ENCODE results near the gene CD160.
"Not testable (repeated sequence)": the region's sequence is repeated elsewhere in the genome, so short reads cannot be mapped to it uniquely, and the experiment has no call there.

Gene CD160

DNA sequence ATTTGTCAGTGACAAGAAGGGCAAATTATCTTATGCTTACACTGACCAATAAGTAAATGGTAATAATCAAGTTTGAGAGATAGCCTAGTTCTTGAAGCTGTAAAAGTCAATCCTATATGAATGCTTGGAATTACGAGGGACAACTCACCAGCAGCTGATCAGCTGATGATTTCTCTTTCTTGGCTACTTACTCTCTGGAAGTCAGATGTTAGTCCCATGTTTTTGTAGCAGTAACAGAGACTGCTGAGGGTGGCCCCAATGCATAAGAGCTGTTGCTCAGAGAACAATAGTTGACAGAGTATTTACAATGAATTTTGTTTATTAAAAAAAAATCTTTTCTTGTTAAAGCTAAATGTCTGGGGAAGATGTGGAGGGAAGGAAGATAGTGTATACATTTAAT, 39.3 kb downstream of the CD160 start:
- DNase-seq (ENCODE audit: low read depth, low spot score) = no peak

DNA sequence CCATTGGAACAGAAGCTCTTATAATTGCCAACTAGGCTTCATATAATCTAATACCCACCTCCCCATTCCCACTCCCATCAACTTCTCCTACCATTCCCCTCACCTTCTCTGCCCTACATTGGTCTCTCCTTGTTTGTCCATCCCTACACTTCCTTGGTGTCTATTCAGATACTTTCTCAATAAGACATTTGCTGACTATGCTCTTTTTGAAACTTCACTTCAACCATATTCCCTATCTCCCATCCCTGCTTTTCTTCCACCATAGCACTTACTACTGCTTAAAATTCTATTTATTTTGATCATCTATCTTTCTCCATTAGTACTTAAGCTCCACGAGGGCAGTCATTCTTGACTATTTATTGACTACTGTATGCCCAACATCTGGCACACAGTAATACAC, 40.4 kb downstream of the CD160 start:
- no peak for DNase-seq (ENCODE audit: low read depth, low spot score)

DNA sequence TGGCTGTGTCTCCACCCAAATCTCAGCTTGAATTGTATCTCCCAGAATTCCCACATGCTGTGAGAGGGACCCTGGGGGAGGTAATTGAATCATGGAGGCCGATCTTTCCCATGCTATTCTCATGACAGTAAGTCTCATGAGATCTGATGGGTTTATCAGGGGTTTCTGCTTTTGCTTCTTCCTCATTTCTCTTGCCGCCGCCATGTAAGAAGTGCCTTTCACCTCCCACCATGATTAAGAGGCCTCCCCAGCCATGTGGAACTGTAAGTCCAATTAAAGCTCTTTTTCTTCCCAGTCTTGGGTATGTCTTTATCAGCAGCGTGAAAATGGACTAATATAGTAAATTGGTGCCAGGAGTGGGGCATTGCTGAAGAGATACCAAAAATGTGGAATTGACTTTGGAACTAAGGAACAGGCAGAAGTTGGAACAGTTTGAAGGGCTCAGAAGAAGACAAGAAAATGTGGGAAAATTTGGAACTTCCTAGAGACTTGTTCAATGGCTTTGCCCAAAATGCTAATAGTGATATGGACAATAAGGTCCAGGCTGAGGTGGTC, 41.2 kb downstream of the CD160 start:
- not testable (repeated sequence) for DNase-seq (ENCODE audit: low read depth, low spot score)

DNA sequence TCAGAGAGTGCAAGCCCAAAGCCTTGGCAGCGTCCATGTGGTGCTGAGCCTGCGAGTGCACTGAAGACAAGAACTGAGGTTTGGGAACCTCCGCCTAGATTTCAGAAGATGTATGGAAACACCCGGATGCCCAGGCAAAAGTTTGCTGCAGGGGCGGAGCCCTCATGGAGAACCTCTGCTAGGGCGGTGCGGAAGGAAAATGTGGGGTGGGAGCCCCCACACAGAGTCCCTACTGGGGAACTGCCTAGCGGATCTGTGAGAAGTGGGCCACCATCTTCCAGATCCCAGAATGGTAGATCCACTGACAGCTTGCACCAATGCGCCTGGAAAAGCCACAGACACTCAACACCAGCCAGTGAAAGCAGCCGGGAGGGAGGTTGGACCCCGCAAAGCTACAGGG, 42.2 kb downstream of the CD160 start:
- DNase-seq (ENCODE audit: low read depth, low spot score) = not testable (repeated sequence)

DNA sequence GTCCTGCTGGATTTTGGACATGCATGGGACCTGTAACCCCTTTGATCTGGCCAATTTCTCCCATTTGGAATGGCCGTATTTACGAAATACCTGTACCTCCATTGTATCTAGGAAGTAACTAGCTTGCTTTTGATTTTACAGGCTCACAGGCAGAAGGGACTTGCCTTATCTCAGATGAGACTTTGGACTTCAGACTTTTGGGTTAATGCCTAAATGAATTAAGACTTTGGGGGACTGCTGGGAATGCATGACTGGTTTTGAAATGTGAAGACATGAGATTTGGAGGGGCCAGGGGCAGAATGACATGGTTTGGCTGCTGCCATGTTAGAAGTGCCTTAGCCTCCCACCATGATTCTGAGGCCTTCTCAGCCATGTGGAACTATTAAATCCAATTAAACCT, 42.7 kb downstream of the CD160 start:
- not testable (repeated sequence) for DNase-seq (ENCODE audit: low read depth, low spot score)

DNA sequence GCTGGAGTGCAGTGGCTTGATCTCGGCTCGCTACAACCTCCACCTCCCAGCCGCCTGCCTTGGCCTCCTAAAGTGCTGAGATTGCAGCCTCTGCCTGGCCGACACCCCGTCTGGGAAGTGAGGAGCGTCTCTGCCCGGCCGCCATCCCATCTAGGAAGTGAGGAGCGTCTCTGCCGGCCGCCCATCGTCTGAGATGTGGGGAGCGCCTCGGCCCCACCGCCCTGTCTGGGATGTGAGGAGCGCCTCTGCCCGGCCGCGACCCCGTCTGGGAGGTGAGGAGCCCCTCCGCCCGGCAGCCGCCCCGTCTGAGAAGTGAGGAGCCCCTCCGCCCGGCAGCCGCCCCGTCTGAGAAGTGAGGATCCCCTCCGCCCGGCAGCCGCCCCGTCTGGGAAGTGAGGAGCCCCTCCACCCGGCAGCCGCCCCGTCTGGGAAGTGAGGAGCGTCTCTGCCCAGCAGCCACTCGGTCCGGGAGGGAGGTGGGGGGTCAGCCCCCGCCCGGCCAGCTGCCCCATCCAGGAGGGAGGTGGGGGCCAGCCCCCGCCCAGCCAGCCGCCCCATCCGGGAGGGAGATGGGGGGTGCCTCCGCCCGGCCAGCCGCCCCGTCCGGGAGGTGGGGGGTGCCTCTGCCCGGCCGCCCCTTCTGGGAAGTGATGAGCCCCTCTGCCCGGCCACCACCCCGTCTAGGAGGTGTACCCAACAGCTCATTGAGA, 45.1 kb downstream of the CD160 start:
- not testable (repeated sequence) for DNase-seq (ENCODE audit: low read depth, low spot score)

DNA sequence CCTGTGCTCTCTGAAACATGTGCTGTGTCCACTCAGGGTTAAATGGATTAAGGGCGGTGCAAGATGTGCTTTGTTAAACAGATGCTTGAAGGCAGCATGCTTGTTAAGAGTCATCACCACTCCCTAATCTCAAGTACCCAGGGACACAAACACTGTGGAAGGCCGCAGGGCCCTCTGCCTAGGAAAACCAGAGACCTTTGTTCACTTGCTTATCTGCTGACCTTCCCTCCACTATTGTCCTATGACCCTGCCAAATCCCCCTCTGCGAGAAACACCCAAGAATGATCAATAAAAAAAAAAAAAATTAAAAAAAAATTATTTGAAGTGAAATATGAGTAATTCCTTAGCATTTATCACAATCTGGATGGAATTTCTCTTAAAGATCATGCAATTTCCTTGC, 45.8 kb downstream of the CD160 start:
- not testable (repeated sequence) for DNase-seq (ENCODE audit: low read depth, low spot score)

DNA sequence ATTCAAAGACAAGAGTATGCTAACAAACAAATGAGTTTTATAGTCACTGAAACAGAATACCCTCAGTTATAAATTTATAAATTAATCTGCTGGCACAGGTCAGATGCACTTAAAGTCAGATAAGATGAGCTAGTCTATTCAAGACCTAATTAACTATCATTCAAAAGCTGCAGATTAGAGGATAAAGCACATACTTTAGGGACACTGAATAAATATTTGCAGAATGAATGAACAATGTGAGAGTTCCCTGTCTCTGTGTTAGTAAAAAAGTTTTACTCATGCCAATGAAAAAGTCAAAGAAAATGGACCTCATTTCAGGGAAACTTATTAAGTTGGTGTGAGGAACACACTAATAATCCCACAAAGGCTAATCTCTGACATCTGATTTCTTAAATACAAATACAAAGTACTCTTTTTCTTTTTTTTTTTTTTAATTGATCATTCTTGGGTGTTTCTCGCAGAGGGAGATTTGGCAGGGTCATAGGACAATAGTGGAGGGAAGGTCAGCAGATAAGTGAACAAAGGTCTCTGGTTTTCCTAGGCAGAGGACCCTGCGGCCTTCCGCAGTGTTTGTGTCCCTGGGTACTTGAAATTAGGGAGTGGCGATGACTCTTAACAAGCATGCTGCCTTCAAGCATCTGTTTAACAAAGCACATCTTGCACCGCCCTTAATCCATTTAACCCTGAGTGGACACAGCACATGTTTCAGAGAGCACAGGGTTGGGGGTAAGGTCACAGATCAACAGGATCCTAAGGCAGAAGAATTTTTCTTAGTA, 46.5 kb downstream of the CD160 start:
- DNase-seq (ENCODE audit: low read depth, low spot score) = not testable (repeated sequence)

DNA sequence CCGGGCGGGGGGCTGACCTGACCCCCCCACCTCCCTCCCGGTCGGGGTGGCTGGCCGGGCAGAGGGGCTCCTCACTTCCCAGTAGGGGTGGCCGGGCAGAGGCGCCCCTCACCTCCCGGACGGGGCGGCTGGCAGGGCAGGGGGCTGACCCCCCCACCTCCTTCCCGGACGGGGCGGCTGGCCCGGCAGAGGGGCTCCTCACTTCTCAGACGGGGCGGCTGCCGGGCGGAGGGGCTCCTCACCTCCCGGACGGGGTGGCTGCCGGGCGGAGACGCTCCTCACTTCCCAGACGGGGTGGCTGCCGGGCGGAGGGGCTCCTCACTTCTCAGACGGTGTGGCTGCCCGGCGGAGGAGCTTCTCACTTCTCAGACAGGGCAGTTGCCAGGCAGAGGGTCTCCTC, 47.6 kb downstream of the CD160 start:
- DNase-seq (ENCODE audit: low read depth, low spot score) = not testable (repeated sequence)

DNA sequence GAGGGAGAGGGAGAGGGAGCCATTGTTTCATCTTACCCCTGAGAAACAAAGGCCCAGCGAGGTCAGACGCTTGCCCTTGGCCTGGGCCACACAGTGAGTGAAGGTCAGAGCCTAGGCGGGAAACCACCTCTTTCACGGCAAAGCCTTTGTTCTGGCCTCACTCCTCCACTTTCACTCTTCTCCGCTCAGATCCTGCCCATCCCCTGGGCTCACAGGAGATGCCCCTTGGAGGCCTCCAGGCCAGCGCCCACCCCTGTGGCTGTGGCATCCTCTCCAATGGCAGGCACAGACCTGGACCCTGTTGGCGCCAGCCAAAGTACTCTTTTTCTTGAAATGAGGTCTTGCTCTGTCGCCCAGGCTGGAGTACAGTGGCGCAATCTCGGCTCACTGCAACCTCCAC, 48.7 kb downstream of the CD160 start:
- not testable (repeated sequence) for DNase-seq (ENCODE audit: low read depth, low spot score)

DNA sequence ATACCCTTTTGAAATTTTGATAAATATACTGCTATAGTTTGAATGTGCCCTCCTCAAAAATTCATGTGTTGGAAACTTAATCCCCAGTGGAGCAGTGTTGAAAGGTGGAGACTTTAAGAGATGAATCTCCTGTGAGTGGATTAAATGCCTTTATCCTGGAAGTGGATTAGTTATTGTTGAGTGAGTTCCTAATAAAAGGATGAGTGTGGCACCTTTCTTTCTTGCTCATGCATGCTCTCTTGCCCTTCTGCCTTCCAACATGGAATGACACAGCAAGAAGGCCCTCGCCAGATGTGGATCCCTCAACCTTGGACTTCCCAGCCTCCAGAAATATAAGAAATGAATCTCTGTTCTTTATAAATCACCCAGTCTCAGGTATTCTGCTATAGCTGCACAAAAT, 51.8 kb downstream of the CD160 start:
- DNase-seq (ENCODE audit: low read depth, low spot score) = no peak

DNA sequence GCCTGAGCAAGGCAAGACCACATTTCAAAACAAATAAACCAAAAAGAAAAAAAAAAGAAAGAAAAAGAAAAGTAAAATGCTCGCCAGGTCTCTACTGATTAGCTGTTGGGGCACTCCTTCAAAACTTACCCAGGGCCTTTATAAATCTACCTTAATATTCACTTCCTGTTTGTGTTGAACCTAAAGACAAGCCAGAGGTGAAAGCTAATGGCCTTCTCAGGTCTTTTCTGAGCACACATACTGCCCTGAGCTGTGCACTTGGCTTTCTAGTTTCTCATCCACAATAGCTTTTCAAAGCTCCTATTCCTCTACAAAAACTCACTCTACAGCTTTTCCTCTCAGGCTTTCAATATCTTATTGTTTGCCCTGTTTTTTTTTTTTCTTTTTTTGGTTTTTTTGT, 54.1 kb downstream of the CD160 start:
- DNase-seq (ENCODE audit: low read depth, low spot score) = no peak

DNA sequence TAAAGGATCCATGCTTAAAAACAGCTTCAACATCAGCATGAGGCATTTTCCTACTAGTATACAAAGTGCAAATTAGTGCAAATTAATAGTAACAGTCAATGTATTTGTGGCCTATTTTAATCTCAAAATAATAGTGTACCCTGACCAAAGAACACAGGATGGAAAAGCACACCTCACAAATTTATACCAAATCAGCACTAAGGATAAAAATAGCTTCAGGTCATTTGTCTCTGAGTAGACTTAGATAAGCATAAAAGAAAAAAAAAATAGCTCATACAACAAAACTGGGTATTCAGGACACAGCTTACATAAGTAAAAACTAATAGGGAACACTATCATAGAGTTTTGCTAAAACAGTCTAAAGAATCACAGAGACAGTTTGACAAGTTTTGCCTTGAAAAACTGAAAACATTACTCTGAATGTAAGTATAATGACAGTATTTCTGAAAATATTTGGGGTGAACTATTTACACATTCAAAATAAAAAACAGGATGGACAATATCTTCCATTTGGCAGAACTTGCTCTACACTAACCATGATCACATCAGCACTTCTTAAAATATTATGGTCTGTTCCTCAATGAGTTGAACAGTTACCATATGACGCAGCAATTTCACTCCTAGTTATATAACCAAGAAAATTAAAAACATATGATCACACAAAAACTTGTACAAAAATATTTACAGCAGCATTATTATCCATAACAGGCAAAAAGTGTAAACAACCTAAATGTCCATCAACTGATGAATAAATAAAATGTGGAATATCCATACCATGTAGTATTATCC, 58.3 kb downstream of the CD160 start:
- DNase-seq (ENCODE audit: low read depth, low spot score) = no peak

DNA sequence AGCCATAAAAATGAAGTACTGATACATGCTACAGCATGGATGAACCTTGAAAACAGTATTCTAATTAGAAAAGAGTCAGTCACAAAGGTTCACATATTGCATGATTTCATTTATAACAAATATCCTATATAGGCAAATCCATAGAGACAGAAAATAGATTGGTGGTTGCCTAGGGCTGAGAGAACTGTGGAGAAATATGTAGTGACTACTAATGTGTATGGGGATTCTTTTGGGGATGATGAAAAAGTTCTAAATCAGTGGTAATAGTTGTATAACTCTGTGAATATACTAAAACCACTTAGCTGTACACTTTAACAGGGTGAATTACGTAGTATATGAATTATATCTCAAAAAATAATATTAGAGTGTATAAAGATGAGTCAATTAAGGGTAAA, 58.8 kb downstream of the CD160 start:
- DNase-seq (ENCODE audit: low read depth, low spot score) = no peak

DNA sequence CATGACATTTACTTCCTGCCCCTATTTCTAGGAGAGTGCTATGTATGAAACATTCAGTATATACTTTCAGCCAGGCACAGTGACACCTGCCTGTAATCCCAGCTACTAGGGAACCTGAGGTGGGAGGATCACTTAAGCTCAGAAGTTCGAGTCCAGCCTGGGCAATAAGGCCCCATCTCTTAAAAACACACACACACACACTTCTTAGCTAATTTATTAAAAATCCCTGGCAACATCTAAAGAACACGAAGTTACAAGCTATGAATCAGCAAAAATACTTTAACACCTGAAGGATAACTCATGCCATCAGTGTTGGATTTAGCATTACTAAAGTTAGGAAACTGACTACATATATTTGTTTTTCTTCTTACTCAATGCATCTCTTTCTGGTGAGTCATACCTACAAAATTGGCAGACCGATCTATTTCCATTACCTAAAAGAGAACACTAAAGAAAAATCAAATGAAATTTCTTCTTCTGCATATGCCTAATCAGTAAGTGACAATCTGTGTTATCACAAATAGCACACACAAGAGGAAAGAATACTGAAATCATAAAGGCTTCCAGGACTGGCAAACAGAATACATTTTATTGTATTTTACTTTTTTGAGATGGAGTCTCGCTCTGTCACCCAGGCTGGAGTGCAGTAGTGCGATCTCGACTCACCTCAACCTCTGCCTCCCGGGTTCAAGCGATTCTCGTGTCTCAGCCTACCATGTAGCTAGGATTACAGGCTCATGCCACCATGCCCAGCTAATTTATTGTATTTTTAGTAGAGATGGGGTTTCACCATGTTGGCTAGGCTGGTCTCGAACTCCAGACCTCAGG, 63.2 kb downstream of the CD160 start:
- no peak for DNase-seq (ENCODE audit: low read depth, low spot score)

DNA sequence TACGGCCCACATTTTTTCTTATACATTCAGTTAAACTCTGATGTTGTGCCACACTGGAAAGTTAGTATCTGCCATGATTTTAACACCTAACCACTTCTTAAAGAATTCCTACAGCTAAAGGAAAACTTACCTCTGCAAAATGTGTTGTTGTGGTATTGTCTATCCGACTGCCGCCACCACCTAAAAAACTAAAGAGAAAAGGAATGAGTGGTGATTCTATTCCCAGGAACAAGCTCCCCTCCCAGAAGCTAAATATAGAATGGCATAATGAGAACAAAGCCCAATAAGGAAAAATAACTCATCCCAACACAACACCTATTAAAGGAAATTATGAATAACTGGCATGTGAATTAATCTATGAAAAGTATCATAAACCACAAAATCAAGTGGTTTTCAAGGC, 65.1 kb downstream of the CD160 start:
- no peak for DNase-seq (ENCODE audit: low read depth, low spot score)

DNA sequence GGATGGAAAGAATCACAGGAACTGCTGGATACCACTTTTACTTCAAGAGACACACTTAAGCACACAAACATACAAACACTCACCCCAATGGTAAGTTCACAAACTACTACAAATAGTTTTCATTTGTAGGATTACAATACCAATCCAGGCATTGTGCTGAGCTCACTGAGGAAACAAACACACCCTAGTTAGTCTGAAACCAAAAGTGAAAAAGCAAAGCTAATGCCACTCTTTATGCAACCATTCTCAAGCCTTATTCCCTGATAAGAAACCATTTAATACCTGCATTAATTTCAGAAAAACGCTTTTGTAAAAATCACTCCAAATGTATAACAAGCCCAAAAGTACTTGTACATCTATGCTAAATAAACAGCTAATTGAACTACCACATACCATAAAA, 66.2 kb downstream of the CD160 start:
- DNase-seq (ENCODE audit: low read depth, low spot score) = no peak

DNA sequence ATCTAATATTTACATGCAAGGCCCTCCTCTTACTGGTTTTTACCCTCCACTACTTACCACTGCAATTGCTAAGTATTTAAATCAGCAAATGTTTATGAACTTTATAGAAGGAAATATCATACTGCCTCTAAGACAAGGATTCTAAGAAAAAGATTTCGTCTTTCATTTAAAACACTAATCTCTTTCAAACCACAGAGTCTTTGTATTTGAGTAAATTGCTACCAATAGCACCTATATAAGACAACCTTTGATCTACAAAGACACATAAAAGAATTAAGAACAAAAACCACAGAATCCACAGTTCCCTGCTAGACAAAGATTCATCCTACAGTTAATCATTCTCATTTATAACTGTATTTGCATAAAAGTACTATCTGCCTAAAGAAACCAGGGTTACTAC, 67.0 kb downstream of the CD160 start:
- no peak for DNase-seq (ENCODE audit: low read depth, low spot score)

DNA sequence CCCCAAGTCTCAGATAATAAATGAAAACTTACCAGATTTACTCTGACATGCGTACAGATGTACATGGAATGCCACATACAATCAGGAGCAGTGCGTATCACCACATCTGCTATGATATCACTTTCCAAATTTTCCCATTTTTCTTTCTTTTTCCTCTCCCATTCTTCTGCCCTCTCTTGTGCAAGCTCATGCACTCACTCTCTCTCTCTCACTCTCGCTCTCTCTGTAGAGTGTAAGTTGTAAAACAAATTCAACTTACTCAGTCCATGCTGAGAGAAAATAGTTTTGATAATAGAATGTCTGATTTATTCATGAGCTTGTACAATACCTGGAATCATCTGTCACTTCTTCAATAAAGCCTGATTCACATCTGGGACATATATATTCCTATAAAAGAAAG, 69.3 kb downstream of the CD160 start:
- no peak for DNase-seq (ENCODE audit: low read depth, low spot score)
